HepG2 (cell line): ENCODE measurements around the gene TRIM67. TPM values are rescaled to one million over a fixed set of nuclear protein-coding genes. Genes with fewer than 3 reads are reported as not detected.
A peak's percentile ranks its signal among the peaks of the same experiment; 100 is the strongest.

Experiments
- ATF1 ChIP-seq: IDR thresholded peaks from 2 replicates; pipeline ENCODE4 v1.6.1; 2016; ENCODE audit warnings: mild to moderate bottlenecking, control low read depth
- KAT2B ChIP-seq: fragments of 150-350 bp; IDR thresholded peaks from 2 replicates; pipeline ENCODE4 v1.6.1; 2014; ENCODE audit warnings: low read depth, low read length, borderline replicate concordance
- KMT2A ChIP-seq: sonication (generic); formaldehyde crosslinking; IDR thresholded peaks from 2 replicates; pipeline ENCODE4 v1.4.0; 2020; ENCODE audit warnings: missing genetic modification reagents
- MIER2 ChIP-seq: IDR thresholded peaks from 2 replicates; pipeline ENCODE4 v1.6.1; 2016; ENCODE audit warnings: missing biosample characterization, missing genetic modification reagents
- MIXL1 ChIP-seq: IDR thresholded peaks from 2 replicates; pipeline ENCODE4 v1.6.1; 2016
- NCOA1 ChIP-seq: sonication (generic); formaldehyde crosslinking; IDR thresholded peaks from 2 replicates; pipeline ENCODE4 v1.9.0; 2021; ENCODE audit warnings: missing genetic modification reagents
- NFAT5 ChIP-seq: sonication (generic); formaldehyde crosslinking; IDR thresholded peaks from 2 replicates; pipeline ENCODE4 v1.4.0; 2020; ENCODE audit warnings: missing genetic modification reagents
- NONO ChIP-seq, 2 experiments: fragments of 450-650 bp in 1 of 2; sonication (generic) in 1 of 2; formaldehyde crosslinking in 1 of 2; IDR thresholded peaks in 1 of 2; conservative IDR thresholded peaks in 1 of 2; 2 replicates each; pipeline versions ENCODE4 v1.6.1 to v1.8.0; 2017 to 2022; ENCODE audit warnings: mild to moderate bottlenecking in 1 of 2, missing genetic modification reagents in 1 of 2, moderate library complexity in 1 of 2
- POGZ ChIP-seq: sonication (generic); formaldehyde crosslinking; IDR thresholded peaks from 2 replicates; pipeline ENCODE4 v1.4.0; 2020; ENCODE audit warnings: mild to moderate bottlenecking, missing genetic modification reagents
- SAP130 ChIP-seq: IDR thresholded peaks from 2 replicates; pipeline ENCODE4 v1.6.1; 2016; ENCODE audit warnings: low read depth
- ZBTB38 ChIP-seq: sonication (generic); formaldehyde crosslinking; IDR thresholded peaks from 2 replicates; pipeline ENCODE4 v1.5.1; 2020; ENCODE audit warnings: mild to moderate bottlenecking, missing genetic modification reagents
- ZBTB7B ChIP-seq: sonication (generic); formaldehyde crosslinking; IDR thresholded peaks from 2 replicates; pipeline ENCODE4 v1.4.0; 2020; ENCODE audit warnings: missing genetic modification reagents
- ZMYM4 ChIP-seq: sonication (generic); formaldehyde crosslinking; IDR thresholded peaks from 2 replicates; pipeline ENCODE4 v1.8.1; 2023; ENCODE audit warnings: mild to moderate bottlenecking, missing genetic modification reagents
- ZNF101 ChIP-seq: sonication (generic); formaldehyde crosslinking; IDR thresholded peaks from 2 replicates; pipeline ENCODE4 v1.4.0; 2020; ENCODE audit warnings: mild to moderate bottlenecking, low read depth, missing genetic modification reagents, borderline replicate concordance
- ZNF263 ChIP-seq: sonication (generic); formaldehyde crosslinking; IDR thresholded peaks from 2 replicates; pipeline ENCODE4 v1.4.0; 2020; ENCODE audit warnings: missing genetic modification reagents
- ZNF383 ChIP-seq: sonication (generic); formaldehyde crosslinking; IDR thresholded peaks from 2 replicates; pipeline ENCODE4 v1.4.0; 2020; ENCODE audit warnings: missing genetic modification reagents, mild to moderate bottlenecking, borderline replicate concordance
- ZNF431 ChIP-seq: sonication (generic); formaldehyde crosslinking; IDR thresholded peaks from 2 replicates; pipeline ENCODE4 v1.9.0; 2022; ENCODE audit warnings: missing genetic modification reagents, low read depth, mild to moderate bottlenecking, borderline replicate concordance
- ZNF546 ChIP-seq: sonication (generic); formaldehyde crosslinking; conservative IDR thresholded peaks from 2 replicates; pipeline ENCODE4 v1.8.1; 2023; ENCODE audit warnings: mild to moderate bottlenecking, missing genetic modification reagents
- ZNF549 ChIP-seq: sonication (generic); formaldehyde crosslinking; IDR thresholded peaks from 2 replicates; pipeline ENCODE4 v1.5.0; 2020; ENCODE audit warnings: missing genetic modification reagents
- ZNF570 ChIP-seq: sonication (generic); formaldehyde crosslinking; IDR thresholded peaks from 2 replicates; pipeline ENCODE4 v1.4.0; 2020; ENCODE audit warnings: mild to moderate bottlenecking, missing genetic modification reagents, borderline replicate concordance
- ZNF605 ChIP-seq: sonication (generic); formaldehyde crosslinking; IDR thresholded peaks from 2 replicates; pipeline ENCODE4 v1.8.0; 2022; ENCODE audit warnings: mild to moderate bottlenecking, missing genetic modification reagents
- ZNF770 ChIP-seq: sonication (generic); formaldehyde crosslinking; IDR thresholded peaks from 2 replicates; pipeline ENCODE4 v1.5.0; 2020; ENCODE audit warnings: mild to moderate bottlenecking, missing genetic modification reagents
- ZNF773 ChIP-seq: sonication (generic); formaldehyde crosslinking; IDR thresholded peaks from 2 replicates; pipeline ENCODE4 v1.4.0; 2020; ENCODE audit warnings: missing genetic modification reagents, borderline replicate concordance
- ZNF790 ChIP-seq: sonication (generic); formaldehyde crosslinking; IDR thresholded peaks from 2 replicates; pipeline ENCODE4 v1.8.0; 2022; ENCODE audit warnings: missing genetic modification reagents, mild to moderate bottlenecking, borderline replicate concordance
- polyA plus RNA-seq, 8 experiments: library from polyadenylated mRNA; depleted of rRNA in 3 of 8; stranded (reverse) in 7 of 8; unstranded in 1 of 8; fragments of >200 nt; fragmentation: Illumina TruSeq in 4 of 8; extraction: Trizol in 4 of 8; gene quantifications; 2 replicates each; pipeline versions ENCODE4 v1.2.1 to v1.2.3, GENCODE V29; 2011 to 2016; ENCODE audit warnings: low read depth in 4 of 8, missing spikeins in 1 of 8, mixed read lengths in 1 of 8; ENCODE audit not compliant: insufficient read depth in 1 of 8
- total RNA-seq, 5 experiments: library from RNA; depleted of rRNA; stranded (reverse); fragments of >200 nt; fragmentation: Illumina TruSeq; extraction: Trizol; gene quantifications; 2 replicates each; pipeline ENCODE4 v1.2.3, GENCODE V29; 2016; ENCODE audit warnings: low read depth in 1 of 5

The TRIM67 gene
- total and polyA plus RNA-seq, 2 of the 13 experiments (the other 11 are each of a cell fraction or from before 2014, with no cell fraction given) = not detected

- TF ChIP-seq ZNF770 (CRISPR knock-in tag) (peak; percentile 61), NONO (IDR thresholded peaks at IDR 0.05) (no peak), NONO (CRISPR knock-in tag; conservative IDR thresholded peaks at IDR 0.05) (no peak), ZBTB7B (CRISPR knock-in tag) (peak; percentile 87), KAT2B (no peak), ATF1 (CRISPR knock-in tag) (no peak), KMT2A (CRISPR knock-in tag) (peak; percentile 60; the same call in 1 of the 2 replicates), ZNF101 (CRISPR knock-in tag) (no peak), ZBTB38 (peak; percentile 52; the same call in 1 of the 2 replicates), ZNF605 (CRISPR knock-in tag) (peak; percentile 82), ZNF431 (CRISPR knock-in tag) (peak; percentile 73; the same call in 1 of the 2 replicates), ZNF570 (0 out of 2 replicates have a peak, but pooled peaks have one; percentile 57), MIER2 (peak; percentile 96), ZNF383 (CRISPR knock-in tag) (0 out of 2 replicates have a peak, but pooled peaks have one; percentile 36), ZNF546 (CRISPR knock-in tag) (peak; percentile 96), ZNF549 (CRISPR knock-in tag) (0 out of 2 replicates have a peak, but pooled peaks have one; percentile 51), ZMYM4 (CRISPR knock-in tag) (peak; percentile 85), NFAT5 (CRISPR knock-in tag) (peak; percentile 87), ZNF790 (CRISPR knock-in tag) (peak; percentile 93; the same call in 1 of the 2 replicates), POGZ (no peak), ZNF263 (CRISPR knock-in tag) (peak; percentile 77; the same call in 1 of the 2 replicates), NCOA1 (CRISPR knock-in tag) (no peak; the same call in 1 of the 2 replicates), ZNF773 (CRISPR knock-in tag) (peak; percentile 97; the same call in 1 of the 2 replicates), MIXL1 (CRISPR knock-in tag) (0 out of 2 replicates have a peak, but pooled peaks have one; percentile 17), SAP130 (peak; percentile 85)
Measured at GRCh38 chr1:231162297-231162969, 575 bp downstream of the TRIM67 start (continued).
